Measurements from ENCODE around the gene NUP85. TPM values are rescaled to one million over a fixed set of nuclear protein-coding genes. Genes with fewer than 3 reads are reported as not detected.
"Not testable (repeated sequence)": the region's sequence is repeated elsewhere in the genome, so short reads cannot be mapped to it uniquely, and the experiment has no call there.

Gene NUP85
- total RNA-seq, 1 donor from 2014 or later, result 71.1 TPM

DNA sequence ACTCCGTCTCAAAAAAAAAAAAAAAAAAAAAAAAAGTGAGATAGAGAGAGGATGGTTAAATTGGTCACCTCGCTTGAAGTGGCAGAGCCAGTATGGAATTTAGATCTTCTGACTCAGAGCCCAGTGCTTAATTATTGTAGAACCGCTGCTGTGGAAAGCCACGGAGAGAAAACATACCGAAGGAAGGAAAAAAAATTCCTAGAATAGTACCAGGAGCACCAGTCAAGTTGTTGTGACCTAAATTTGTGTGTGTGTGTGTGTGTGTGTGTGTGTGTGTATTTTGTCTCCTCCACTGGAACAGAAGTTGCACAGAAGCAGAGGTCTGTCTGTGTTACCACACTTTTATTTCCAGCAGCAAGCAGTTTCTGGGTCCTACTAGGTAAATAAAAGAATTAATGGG, 10.6 kb upstream of the NUP85 start:
- intact Hi-C loops (cut with DNase I), result no loop called here
- no peak for DNase-seq (ENCODE audit: low spot score)
- ATAC-seq, result no peak

GRCh38 chr17:75199886-75200618, 5.4 kb upstream of the NUP85 start:
- ATAC-seq, result no peak
- DNase-seq (ENCODE audit: low spot score), result no peak
- intact Hi-C loops (cut with DNase I), result no loop called here

DNA sequence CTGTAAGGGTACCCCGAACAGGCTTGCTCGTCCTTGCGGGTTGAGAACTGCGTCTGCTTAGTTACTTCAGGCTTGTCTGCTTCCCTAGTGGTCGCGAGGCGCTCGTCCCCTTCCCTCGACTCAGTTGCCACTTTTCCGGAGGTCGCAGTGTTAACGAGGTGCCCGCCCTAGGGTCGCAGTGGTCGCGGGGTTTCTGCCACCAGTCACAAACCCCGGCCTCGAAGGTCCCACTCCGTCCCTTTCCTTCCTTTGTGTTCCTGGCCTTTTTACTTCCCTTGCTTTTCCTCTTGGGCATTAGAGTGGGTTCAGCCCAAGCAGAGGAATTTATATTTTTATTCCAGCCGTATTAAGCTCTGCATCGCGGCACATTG, 299 bp downstream of the NUP85 start:
- intact Hi-C loops (cut with DNase I), result no loop called here
- ATAC-seq, result no peak
- DNase-seq (ENCODE audit: low spot score), result no peak

GRCh38 chr17:75207050-75207407, 1.6 kb downstream of the NUP85 start:
- intact Hi-C loops (cut with DNase I); ATAC-seq; DNase-seq (ENCODE audit: low spot score): not testable (repeated sequence)

DNA sequence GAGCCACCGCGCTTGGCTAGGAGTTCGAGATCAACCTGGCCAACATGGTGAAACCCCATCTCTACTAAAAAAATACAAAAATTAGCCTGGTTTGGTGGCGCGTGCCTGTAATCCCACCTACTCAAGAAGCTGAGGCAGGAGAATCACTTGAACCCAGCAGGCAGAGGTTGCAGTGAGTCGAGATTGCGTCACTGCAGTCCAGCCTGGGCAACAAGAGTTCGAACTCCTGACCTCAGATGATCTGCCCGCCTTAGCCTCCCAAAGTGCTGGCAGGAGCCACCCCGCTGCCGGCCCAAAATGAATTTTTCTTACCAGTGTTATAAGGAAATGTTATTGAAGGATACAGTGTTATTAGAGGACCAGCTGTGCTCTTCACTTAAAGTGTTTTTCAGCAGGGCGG, 2.3 kb downstream of the NUP85 start:
- DNase-seq (ENCODE audit: low spot score) (no peak), ATAC-seq (no peak)
- intact Hi-C loops (cut with DNase I), result no loop called here

GRCh38 chr17:75208161-75208560, 2.7 kb downstream of the NUP85 start:
- no peak for DNase-seq (ENCODE audit: low spot score)
- no peak for ATAC-seq
- intact Hi-C loops (cut with DNase I), result no loop called here

DNA sequence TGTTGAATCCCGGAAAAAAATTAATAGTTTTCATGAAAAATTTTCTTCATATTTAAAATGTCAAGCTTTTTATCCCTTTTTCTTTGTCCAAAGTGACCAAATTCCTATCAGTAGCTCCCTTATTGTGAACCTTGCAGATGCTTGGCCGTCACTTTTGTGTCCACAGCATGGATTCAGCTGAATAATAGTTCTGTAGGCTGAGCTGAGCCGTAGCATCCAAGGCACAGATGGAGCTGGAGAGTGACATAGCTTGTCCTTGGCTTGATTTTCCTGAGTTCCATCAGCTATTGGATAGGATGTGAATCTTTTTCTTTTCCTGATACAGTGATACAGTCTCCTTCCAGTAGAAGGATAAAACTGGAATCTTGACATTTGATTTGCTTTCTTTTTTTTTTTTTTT, 3.6 kb downstream of the NUP85 start:
- ATAC-seq, result no peak
- DNase-seq (ENCODE audit: low spot score), result no peak
- intact Hi-C loops (cut with DNase I), result no loop called here

DNA sequence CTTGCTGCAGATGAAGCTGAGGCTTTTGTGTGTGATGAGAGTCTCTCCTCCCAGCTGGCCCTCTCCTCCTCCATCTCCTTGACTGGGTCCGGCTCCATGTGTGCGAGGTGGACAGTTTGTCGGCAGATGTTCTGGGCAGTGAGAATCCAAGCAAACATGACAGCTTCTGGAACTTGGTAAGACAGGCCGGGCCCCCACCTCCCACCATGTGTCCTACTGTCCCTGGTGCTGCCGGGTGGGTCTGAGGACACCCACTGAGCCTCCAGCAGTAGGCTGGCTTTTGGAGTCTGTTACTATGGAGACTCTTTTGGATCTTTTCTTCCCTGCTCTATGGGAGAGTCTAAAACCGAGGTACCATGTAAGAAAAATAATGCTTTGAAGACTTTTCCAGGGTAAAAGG, 12.7 kb downstream of the NUP85 start:
- intact Hi-C loops (cut with DNase I), result no loop called here
- no peak for ATAC-seq
- DNase-seq (ENCODE audit: low spot score), result no peak

- DNase-seq (ENCODE audit: low spot score), result no peak
- intact Hi-C loops (cut with DNase I), result no loop called here
- ATAC-seq, result no peak
Observed at GRCh38 chr17:75219815-75220214, 14.3 kb downstream of the NUP85 start.

- intact Hi-C loops (cut with DNase I), result no loop called here
- ATAC-seq (no peak), DNase-seq (ENCODE audit: low spot score) (no peak)
Observed at GRCh38 chr17:75225016-75225415, 19.5 kb downstream of the NUP85 start.

- ATAC-seq, result no peak
- intact Hi-C loops (cut with DNase I), result no loop called here
- DNase-seq (ENCODE audit: low spot score), result no peak
Observed at GRCh38 chr17:75227729-75228128, 22.2 kb downstream of the NUP85 start.

GRCh38 chr17:75228305-75228704, 22.8 kb downstream of the NUP85 start:
- ATAC-seq, result peak; percentile 55
- intact Hi-C loops (cut with DNase I), result no loop called here
- DNase-seq (ENCODE audit: low spot score), result no peak

DNA sequence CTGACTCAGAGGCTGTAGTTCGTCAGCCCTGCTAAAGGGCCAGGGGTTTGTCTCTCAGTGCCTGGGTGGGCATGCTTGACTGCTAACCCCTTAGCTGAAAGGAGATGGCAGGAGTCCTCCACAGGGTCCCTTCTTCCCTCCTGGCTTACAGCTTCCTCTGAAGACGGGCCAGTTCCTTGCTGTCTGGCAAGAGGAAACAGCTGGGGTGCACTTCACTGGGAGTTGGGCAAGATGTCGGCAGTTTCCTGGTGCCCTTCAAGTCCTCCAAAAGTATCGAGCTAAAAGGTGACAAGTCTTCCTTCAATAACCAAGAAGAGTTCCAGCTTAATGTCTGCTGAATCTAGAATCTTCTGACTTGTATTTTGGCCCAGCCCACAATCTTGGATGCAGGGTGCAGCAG, 23.4 kb downstream of the NUP85 start:
- intact Hi-C loops (cut with DNase I), result no loop called here
- ATAC-seq, result peak; percentile 31

GRCh38 chr17:75231071-75231470, 25.6 kb downstream of the NUP85 start:
- DNase-seq (ENCODE audit: low spot score), result no peak
- ATAC-seq, result no peak
- intact Hi-C loops (cut with DNase I), result no loop called here

More for the DNA sequence above, 23.4 kb downstream of the NUP85 start:
- no peak for DNase-seq (ENCODE audit: low spot score)

- DNase-seq (ENCODE audit: low spot score) (no peak), ATAC-seq (no peak)
- intact Hi-C loops (cut with DNase I), result no loop called here
Observed at GRCh38 chr17:75231741-75232464, 26.4 kb downstream of the NUP85 start.

GRCh38 chr17:75232786-75233185, 27.3 kb downstream of the NUP85 start:
- ATAC-seq, result no peak
- no peak for DNase-seq (ENCODE audit: low spot score)
- intact Hi-C loops (cut with DNase I), result no loop called here

GRCh38 chr17:75237100-75238014, 31.9 kb downstream of the NUP85 start:
- intact Hi-C loops (cut with DNase I), result no loop called here
- DNase-seq (ENCODE audit: low spot score), result no peak
- ATAC-seq, result no peak

DNA sequence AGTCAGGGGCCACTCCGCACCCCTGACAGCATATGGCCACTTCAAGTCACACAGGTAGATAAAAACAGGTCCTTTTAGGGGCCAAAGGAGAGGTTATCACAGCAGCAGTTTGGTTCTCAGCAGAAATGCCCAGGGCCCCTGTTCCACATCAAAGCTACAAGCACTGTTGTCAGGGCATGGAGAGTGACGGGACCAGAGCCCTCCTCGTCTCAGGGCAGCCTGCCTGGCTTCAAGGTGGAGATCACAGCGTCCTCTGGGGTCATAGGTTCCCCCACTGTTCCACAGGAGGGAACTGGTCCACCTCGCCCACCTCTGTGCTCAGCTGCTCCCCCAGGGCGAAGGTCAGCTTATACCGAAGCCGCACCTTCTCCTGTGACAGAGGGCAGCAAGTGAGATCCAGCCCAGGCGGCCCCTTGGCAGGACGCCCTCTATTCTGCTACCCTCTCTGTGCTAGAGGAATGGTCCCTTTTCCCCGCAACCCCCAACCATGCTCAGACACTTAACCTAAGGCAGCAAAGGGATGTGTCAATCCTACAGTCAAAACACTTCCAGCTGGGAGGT, 32.6 kb downstream of the NUP85 start:
- ATAC-seq (no peak), DNase-seq (ENCODE audit: low spot score) (no peak)
- intact Hi-C loops (cut with DNase I), result no loop called here

DNA sequence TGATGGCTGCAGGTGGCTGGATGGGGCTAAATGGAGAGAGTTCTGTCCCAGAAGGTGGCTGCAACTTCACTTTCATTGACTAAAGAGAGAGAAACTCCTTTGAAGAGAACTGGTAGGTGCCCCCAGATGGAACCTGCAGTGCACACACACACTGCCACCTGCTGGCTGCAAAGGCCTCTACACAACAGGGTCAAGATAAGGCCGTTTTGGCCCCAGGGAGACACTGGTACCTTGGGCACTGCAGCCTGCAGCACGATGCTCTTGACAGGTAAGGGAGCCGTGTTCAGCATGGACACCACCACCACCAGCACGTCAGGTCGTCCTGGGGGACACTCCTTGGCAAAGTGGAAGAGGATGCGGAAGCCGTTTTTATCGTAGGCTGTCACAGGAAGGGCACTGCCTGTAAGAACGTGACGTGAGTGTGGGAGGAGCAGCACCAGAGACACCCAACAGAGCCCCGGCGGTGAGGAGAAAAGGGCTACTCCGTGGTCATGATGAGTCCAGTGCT, 33.3 kb downstream of the NUP85 start:
- DNase-seq (ENCODE audit: low spot score) (no peak), ATAC-seq (peak; percentile 42)
- intact Hi-C loops (cut with DNase I), result no loop called here
